Neutrophil (primary cell): ENCODE data around the gene XRN2.

Experiments
- H3K27ac ChIP-seq: fragments of 200-600 bp; sonication (generic); 2 replicates; pipeline ENCODE4 v1.5.1; 2016; ENCODE audit warnings: mild to moderate bottlenecking, moderate library complexity
- H3K27me3 ChIP-seq: fragments of 200-600 bp; sonication (generic); 2 replicates; pipeline ENCODE4 v1.6.0; 2016; ENCODE audit warnings: mild to moderate bottlenecking
- H3K36me3 ChIP-seq: fragments of 200-600 bp; sonication (generic); 2 replicates; pipeline ENCODE4 v1.5.1; 2017
- H3K4me1 ChIP-seq, 2 experiments: fragments of 200-600 bp in 1 of 2; sonication (generic) in 1 of 2; 1 replicate in 1 of 2; 2 replicates in 1 of 2; pipeline versions ENCODE4 v1.5.1 to v1.6.1; 2013 to 2016; ENCODE audit warnings: low read depth in 1 of 2, low read length in 1 of 2, mild to moderate bottlenecking in 1 of 2, moderate library complexity in 1 of 2; ENCODE audit not compliant: control insufficient read depth in 1 of 2, insufficient read depth in 1 of 2
- H3K4me3 ChIP-seq, 2 experiments: fragments of 200-600 bp in 1 of 2; sonication (generic) in 1 of 2; 1 replicate in 1 of 2; 2 replicates in 1 of 2; pipeline ENCODE4 v1.5.1; 2013 to 2016; ENCODE audit warnings: low read depth in 1 of 2, low read length in 1 of 2, mild to moderate bottlenecking in 1 of 2, moderate library complexity in 1 of 2
- H3K9me3 ChIP-seq: fragments of 200-600 bp; sonication (generic); 2 replicates; pipeline ENCODE4 v1.5.1; 2016
- CTCF ChIP-seq: fragments of 200-600 bp; sonication (generic); IDR thresholded peaks from 2 replicates; pipeline ENCODE4 v1.5.1; 2016; ENCODE audit warnings: antibody characterized with exemption

Gene XRN2

GRCh38 chr20:21324126-21324525 is 21.0 kb downstream of the XRN2 start:
- TF ChIP-seq CTCF: no peak
- Histone ChIP-seq H3K9me3 (no peaks in the 10 kb centered on the region), H3K27ac (peak overlapping the region; percentile 85), H3K27me3 (no peaks in the 10 kb centered on the region), H3K4me1 (peaks cover 36 to 37% of the 10 kb centered on the region in 2 experiments), H3K36me3 (peaks cover 8% of the 10 kb centered on the region), H3K4me3 (no peak overlapping the region)

DNA sequence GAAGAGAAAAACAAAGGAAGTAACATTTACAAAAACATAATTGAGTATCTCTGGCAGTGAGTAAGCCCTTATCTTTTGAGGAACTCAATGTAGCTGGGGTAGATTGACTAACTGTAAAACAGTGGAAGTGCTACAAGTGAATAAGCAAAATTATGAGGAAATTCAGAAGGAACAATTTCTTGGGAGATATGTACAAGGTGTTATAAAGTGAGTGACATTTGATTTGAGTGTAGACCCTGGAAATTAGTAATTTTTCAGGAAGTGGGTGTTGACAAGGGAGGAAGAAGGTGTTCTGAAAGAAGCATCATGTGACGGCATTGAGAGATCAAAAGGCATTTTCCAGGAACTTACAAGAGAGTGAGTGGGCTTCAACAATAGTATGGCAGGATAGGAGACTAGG is 22.2 kb downstream of the XRN2 start:
- TF ChIP-seq CTCF: no peak
- Histone ChIP-seq H3K4me3 (peak overlapping the region; percentile 23 to 37), H3K27me3 (no peaks in the 10 kb centered on the region), H3K36me3 (peaks cover 15% of the 10 kb centered on the region), H3K9me3 (no peaks in the 10 kb centered on the region), H3K27ac (peak overlapping the region; percentile 85), H3K4me1 (peaks cover 36 to 37% of the 10 kb centered on the region in 2 experiments)

DNA sequence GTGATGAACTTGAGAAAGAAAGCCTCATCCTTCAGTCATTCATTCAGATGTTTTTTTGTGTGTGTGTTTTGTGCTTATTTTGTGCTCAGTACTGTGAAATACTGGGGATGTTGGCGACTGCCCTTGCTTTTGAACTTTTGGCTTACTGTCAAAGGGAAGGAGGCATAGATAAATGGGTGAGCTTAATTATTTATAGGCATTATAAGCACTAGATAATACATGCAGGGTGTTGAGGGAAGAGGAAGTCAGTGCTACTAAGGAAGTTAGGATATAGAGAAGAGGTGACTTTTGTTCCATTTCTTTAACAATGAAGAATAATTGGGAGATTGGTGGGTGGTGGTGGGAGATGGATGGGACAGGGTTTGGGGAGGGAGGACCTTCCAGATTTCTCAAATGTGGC is 23.6 kb downstream of the XRN2 start:
- no peaks in the 10 kb centered on the region for H3K9me3 ChIP-seq
- peak overlapping the region; percentile 85 for H3K27ac ChIP-seq
- no peaks in the 10 kb centered on the region for H3K27me3 ChIP-seq
- no peak overlapping the region for H3K4me3 ChIP-seq
- H3K36me3 ChIP-seq: peaks cover 29% of the 10 kb centered on the region
- TF ChIP-seq CTCF: no peak
- H3K4me1 ChIP-seq: peaks cover 36 to 37% of the 10 kb centered on the region in 2 experiments

DNA sequence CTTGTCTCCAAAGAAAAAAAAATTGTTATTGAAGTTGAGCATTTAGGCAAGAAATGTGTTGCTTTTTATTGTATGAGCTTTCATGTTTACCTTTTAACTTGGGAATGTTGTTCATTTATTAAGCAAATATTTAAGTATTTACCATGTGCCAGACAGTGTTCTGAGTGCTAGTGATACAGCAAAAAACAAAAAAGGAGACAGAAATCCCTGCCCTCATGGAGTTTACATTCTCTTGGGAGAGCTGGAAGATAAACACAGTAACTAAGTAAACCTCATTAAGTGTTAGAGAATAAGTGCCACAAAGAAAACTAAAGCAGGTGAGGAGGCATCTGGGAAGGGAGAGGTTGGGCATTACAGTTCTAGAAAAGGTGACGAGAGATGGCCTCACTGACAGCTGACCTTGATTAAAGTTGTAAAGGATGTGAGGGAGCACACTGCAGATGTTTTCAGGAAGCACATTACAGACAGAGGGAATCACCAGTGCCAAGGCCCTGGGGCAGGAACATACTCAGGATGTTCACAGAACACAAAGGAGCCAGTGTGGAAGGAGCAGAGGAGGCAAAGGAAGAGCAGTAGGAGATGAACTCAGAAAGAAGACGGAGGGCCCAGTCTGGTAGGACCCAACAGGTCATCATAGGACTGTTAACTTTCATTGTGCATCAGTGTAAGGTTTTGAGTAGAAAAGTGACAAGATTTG is 33.5 kb downstream of the XRN2 start:
- Histone ChIP-seq H3K4me1 (peaks cover 0 to 5% of the 10 kb centered on the region in 2 experiments), H3K9me3 (no peaks in the 10 kb centered on the region), H3K27me3 (no peaks in the 10 kb centered on the region), H3K27ac (no peak overlapping the region), H3K4me3 (no peak overlapping the region), H3K36me3 (peaks cover 89% of the 10 kb centered on the region)
- TF ChIP-seq CTCF: no peak

GRCh38 chr20:21338291-21338690 is 35.2 kb downstream of the XRN2 start:
- H3K4me3 ChIP-seq: no peak overlapping the region
- no peaks in the 10 kb centered on the region for H3K27me3 ChIP-seq
- TF ChIP-seq CTCF: no peak
- no peak overlapping the region for H3K27ac ChIP-seq
- H3K4me1 ChIP-seq: peaks cover 0 to 5% of the 10 kb centered on the region in 2 experiments
- H3K9me3 ChIP-seq: no peaks in the 10 kb centered on the region
- H3K36me3 ChIP-seq: peaks cover 87% of the 10 kb centered on the region
